HG02610 (cell line): ENCODE results near the gene MYH16.
"Not testable (repeated sequence)": the region's sequence is repeated elsewhere in the genome, so short reads cannot be mapped to it uniquely, and the experiment has no call there.

ENCODE experiments used
- ATAC-seq: cut with Tn5 transposase; IDR thresholded peaks from one replicate; pipeline ENCODE4 v1.9.1; 2021; ENCODE audit warnings: mild to moderate bottlenecking, moderate library complexity; ENCODE audit not compliant: unreplicated experiment

Gene MYH16

GRCh38 chr7:99272476-99273045, at the start of gene MYH16:
Gene MYH16 (plus strand): TSS chr7:99272839.
- ATAC-seq, result no peak

- ATAC-seq, result not testable (repeated sequence)
Observed at GRCh38 chr7:99224263-99224898, 48.3 kb upstream of the MYH16 start.

DNA sequence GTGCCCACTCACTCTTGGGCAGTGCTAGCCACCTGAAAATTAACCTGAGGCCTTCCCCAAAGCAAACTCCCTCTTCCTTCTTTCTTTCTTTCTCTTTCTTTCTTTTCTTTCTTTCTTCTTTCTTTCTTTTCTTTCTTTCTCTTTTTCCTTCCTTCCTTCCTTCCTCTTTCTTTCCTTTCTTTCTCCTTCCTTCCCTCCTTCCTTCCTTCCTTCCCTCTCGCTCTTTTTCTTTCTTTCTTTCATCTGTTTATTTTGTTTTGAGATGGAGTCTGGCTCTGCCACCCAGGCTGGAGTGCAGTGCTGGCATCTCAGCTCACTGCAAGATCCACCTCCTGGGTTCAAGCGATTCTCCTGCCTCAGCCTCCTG, 47.8 kb upstream of the MYH16 start:
- ATAC-seq, result no peak

- ATAC-seq, result no peak
Observed at GRCh38 chr7:99229234-99229633, 43.4 kb upstream of the MYH16 start.

DNA sequence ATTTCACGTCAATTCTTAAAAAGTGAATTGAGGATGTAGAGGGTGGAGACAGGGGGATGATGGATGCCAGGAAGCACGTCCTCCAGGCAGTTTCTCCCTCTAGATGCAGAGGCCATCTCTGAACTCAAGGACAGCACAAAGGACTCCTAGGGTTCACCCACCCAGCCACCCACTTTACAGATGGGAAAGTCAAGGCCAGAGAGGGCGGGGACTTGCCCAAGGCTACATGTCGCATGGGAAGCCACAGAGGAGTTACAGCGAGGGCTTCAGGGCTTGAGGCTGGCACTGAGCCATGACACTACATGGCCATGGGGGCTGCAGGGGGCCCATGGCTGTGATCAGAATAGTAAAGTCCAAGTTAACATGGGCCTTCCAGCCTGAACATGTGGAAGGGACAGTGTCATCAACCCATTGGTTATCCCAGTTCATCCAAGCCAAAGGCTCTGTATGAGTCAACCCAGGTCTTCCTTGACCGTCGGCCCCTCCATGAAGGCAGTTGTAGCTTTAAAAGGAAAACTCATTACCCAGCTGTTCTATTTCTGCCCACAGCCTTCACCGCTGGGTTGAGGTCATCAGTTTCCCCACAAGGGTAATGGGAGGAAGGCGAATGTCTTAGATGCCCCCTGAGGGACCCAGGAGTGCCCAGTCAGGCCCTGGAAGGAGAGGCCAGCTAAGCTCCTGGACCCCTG, 40.4 kb upstream of the MYH16 start:
- ATAC-seq, result no peak

DNA sequence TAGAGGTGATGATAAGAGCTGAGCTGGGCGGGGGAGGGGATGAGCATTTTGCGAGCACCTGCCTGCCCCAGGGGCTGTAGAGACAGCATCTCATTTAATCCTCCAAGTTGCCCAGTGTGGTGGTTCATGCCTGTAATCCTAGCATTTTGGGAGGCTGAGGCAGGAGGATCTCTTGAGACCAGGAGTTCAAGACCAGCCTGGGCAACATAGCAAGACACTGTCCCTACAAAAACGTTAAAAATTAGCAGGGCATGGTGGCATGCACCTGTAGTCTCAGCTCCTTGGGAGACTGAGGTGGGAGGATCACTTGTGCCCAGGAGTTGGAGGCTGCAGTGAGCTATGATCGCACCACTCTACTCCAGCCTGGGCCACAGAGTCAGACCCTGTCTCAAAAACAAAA, 39.7 kb upstream of the MYH16 start:
- not testable (repeated sequence) for ATAC-seq

- no peak for ATAC-seq
Observed at GRCh38 chr7:99234185-99234584, 38.5 kb upstream of the MYH16 start.

DNA sequence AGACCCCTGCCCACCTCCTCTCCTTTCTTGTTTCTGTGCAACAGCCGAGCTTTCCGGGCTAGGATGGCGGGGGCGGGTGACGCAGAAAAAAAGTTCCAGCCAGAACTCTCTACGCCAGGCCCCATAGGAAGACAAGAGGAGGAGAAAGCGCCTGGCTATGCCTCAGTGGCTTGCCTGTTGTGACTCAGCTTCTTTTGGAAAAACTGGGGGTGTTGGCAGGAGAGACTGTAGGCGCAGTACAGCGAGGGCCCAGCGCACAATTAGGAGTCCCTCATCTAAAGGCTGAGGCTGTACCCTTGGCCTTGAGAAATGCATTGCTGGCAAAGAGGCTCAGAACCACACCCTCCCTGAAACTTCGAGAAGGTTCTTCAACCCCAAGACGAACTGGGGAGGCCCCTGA, 36.7 kb upstream of the MYH16 start:
- no peak for ATAC-seq

- ATAC-seq, result not testable (repeated sequence)
Observed at GRCh38 chr7:99237876-99238275, 34.8 kb upstream of the MYH16 start.

DNA sequence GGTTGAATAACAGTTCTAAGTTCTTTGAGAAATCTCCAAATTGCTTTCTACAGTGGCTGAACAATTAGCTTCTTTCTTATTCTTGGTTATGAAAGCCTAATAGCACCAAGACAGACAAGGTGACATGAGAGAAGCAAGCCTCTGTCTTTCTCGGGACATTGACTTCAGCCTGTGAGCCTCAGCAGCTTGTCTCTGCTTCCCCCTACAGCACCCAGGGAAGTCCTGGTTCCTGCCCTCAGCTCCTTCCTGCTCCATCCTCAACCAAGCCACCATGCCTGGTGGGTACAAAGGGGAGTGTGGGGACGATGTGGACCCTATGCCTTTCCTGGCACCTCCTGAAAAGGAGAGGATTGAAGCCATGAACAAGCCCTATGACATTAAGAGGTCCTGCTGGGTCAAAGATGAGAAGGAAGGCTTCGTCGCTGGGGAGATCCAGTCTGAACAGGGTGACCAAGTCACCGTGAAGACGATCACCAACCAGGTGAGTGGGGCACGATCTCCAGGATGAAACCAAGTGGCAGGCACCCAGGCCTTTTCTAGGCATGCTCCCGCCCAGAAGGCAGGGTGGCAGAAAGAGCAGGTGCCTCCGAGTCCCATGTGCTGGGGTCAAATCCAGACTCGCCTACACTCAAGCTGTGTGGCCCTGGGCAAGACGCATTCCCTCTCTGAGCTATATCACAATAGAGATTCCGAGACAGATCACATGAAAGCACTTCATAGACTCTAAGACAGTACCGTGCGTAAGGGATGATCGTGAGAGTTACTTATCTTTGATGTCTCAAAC, 33.9 kb upstream of the MYH16 start:
- no peak for ATAC-seq

- ATAC-seq, result no peak
Observed at GRCh38 chr7:99242682-99243081, 30.0 kb upstream of the MYH16 start.

GRCh38 chr7:99243751-99244337, 28.8 kb upstream of the MYH16 start:
- no peak for ATAC-seq

GRCh38 chr7:99244939-99245338, 27.7 kb upstream of the MYH16 start:
- ATAC-seq, result no peak

- ATAC-seq, result no peak
Observed at GRCh38 chr7:99248391-99249095, 24.1 kb upstream of the MYH16 start.

DNA sequence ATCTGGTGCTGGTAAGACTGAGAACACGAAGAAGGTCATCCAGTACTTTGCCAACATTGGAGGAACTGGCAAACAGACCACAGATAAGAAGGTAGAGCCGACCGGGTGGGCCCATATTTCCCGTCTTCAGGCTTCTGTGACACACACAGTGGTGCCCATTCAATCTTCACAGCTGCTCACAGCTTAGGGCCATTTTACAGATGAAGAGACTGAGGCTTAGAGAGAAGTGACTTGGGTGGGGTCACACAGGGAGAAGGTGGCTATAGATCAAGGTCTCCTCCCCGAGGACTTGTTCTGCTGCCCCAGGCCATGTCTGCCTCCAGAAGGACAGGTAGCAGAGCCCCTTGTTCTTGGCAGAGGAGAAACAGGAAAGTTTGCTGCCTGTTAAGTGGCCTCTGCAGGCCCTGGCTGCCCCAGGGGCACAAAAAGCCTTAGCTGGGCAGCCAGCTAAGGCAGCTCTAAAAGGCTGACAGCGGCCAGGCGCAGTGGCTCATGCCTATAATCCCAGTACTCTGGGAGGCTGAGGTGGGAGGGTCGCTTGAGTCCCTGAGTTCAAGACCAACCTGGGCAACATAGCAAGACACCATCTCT, 22.6 kb upstream of the MYH16 start:
- no peak for ATAC-seq

GRCh38 chr7:99252166-99252895, 20.3 kb upstream of the MYH16 start:
- ATAC-seq, result no peak

DNA sequence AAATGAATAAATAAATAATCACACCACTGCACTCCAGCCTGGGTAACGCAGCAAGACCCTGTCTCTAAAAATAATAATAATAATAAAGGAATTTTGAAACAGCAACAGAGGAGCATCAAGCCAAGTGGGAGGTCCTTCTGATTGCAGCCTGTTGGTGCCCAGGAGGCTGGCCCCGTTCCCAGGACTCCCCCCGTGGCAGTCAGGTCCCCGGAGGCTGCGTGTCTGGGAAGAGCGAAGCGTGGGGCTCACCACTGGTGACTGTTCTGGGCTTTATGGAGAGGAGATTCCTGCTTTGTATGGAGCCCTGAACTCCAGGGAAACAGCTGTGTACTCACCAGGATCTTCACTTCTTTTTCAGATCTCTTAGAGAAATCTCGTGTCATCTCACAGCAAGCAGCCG, 19.3 kb upstream of the MYH16 start:
- ATAC-seq, result no peak

- no peak for ATAC-seq
Observed at GRCh38 chr7:99254390-99254789, 18.2 kb upstream of the MYH16 start.

- no peak for ATAC-seq
Observed at GRCh38 chr7:99255463-99255862, 17.2 kb upstream of the MYH16 start.

DNA sequence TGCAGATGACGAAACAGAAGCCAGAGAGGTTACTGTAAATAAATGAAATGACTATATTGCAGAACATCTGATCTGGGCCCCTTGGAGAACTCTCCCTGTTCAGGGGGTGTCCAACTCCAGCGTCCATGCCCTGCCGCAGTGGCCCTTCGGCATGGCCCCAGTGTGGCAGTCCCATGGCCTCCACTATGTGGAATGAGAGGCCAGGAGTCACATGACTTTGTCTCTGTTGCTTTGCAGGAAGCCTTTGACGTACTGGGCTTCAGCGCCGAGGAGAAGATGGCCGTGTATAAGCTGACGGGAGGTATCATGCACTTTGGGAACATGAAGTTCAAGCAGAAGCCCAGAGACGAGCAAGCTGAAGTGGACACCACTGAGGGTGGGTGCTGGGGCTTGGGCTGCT, 15.6 kb upstream of the MYH16 start:
- ATAC-seq, result no peak
